ENCODE results near the gene ZNF232. TPM values are rescaled to one million over a fixed set of nuclear protein-coding genes. Genes with fewer than 3 reads are reported as not detected.
"Not testable (repeated sequence)": the region's sequence is repeated elsewhere in the genome, so short reads cannot be mapped to it uniquely, and the experiment has no call there.

ZNF232 gene
- total RNA-seq, 1 donor = 8.3 TPM

- H3K9me3 ChIP-seq (ENCODE audit: low read depth, low read length) = no peaks in the 10 kb centered on the region
- no peaks in the 10 kb centered on the region for H4K20me1 ChIP-seq (ENCODE audit: insufficient read depth, low read length)
- H3K36me3 ChIP-seq (ENCODE audit: insufficient read depth, low read length) = no peaks in the 10 kb centered on the region
- H3K79me2 ChIP-seq (ENCODE audit: insufficient read depth, low read length) = no peaks in the 10 kb centered on the region
- DNase-seq (ENCODE audit: insufficient read length, low spot score, missing footprints) = no peak
- H3K4me3 ChIP-seq (ENCODE audit: insufficient read depth, low read length) = no peak overlapping the region
- H3K4me2 ChIP-seq (ENCODE audit: insufficient read depth, low read length) = no peak overlapping the region
- H3K27me3 ChIP-seq (ENCODE audit: insufficient read depth, low read length) = peaks cover 22% of the 10 kb centered on the region
- no peak for TF ChIP-seq CTCF (IDR thresholded peaks at IDR 0.05; ENCODE audit: extremely low read depth, low read depth, low read length)
- H3K27ac ChIP-seq (ENCODE audit: low read depth, low read length) = no peak overlapping the region
- H3K4me1 ChIP-seq (ENCODE audit: insufficient read depth, low read length) = no peaks in the 10 kb centered on the region
- no peak overlapping the region for H2AFZ ChIP-seq (ENCODE audit: low read length)
These were observed 11.9 kb upstream of the ZNF232 start for GRCh38 chr17:5123343-5124124.

- Histone ChIP-seq H3K79me2 (ENCODE audit: insufficient read depth, low read length) (no peaks in the 10 kb centered on the region), H4K20me1 (ENCODE audit: insufficient read depth, low read length) (no peaks in the 10 kb centered on the region), H3K9me3 (ENCODE audit: low read depth, low read length) (no peaks in the 10 kb centered on the region), H3K36me3 (ENCODE audit: insufficient read depth, low read length) (no peaks in the 10 kb centered on the region), H3K4me3 (ENCODE audit: insufficient read depth, low read length) (peak overlapping the region; percentile 56), H3K4me2 (ENCODE audit: insufficient read depth, low read length) (peak overlapping the region; percentile 71), H3K27ac (ENCODE audit: low read depth, low read length) (no peak overlapping the region), H3K4me1 (ENCODE audit: insufficient read depth, low read length) (no peaks in the 10 kb centered on the region), H2AFZ (ENCODE audit: low read length) (peak overlapping the region; percentile 62), H3K27me3 (ENCODE audit: insufficient read depth, low read length) (peaks cover 20% of the 10 kb centered on the region)
- no peak for DNase-seq (ENCODE audit: insufficient read length, low spot score, missing footprints)
- no peak for TF ChIP-seq CTCF (IDR thresholded peaks at IDR 0.05; ENCODE audit: extremely low read depth, low read depth, low read length)
These were observed 11.1 kb upstream of the ZNF232 start for GRCh38 chr17:5122586-5123342.

- H3K4me2 ChIP-seq (ENCODE audit: insufficient read depth, low read length) = peak overlapping the region; percentile 71
These were observed 10.4 kb upstream of the ZNF232 start for GRCh38 chr17:5122056-5122455.

DNA sequence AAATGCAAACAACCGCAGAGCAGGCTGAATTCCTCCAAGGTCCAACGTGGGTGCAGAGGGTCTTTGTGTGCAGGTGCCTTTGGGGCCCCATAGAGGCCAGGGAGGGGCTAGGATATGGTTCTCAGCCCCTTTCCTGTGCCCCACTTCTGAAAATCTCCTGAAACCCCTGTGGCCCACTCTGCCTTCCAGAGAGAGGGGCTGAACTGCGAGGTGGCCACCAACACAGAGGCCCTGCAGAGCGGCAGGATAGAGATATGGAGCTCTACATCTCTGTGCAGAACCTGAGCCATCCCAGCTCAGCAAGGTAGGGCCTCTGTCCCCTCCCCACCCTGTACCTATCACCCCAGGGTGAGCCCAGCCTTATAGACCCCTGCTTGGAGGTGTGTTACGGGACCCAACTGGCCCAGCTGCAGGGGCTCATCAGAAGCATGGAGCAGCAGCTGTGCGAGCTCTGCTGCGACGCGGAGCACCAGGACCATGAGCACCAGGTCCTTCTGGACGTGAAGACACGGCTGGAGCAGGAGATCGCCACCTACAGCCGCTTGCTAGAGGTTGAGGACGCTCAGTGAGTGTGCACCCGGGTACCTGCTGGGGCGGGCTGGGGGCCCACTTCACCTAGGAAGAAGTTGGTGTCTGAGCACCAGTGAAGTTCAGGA lies 9.6 kb upstream of the ZNF232 start:
- Histone ChIP-seq H3K4me3 (ENCODE audit: insufficient read depth, low read length) (no peak overlapping the region), H4K20me1 (ENCODE audit: insufficient read depth, low read length) (no peaks in the 10 kb centered on the region), H3K36me3 (ENCODE audit: insufficient read depth, low read length) (no peaks in the 10 kb centered on the region), H3K79me2 (ENCODE audit: insufficient read depth, low read length) (no peaks in the 10 kb centered on the region), H3K9me3 (ENCODE audit: low read depth, low read length) (no peaks in the 10 kb centered on the region), H3K4me1 (ENCODE audit: insufficient read depth, low read length) (no peaks in the 10 kb centered on the region), H3K27me3 (ENCODE audit: insufficient read depth, low read length) (peaks cover 27% of the 10 kb centered on the region), H3K4me2 (ENCODE audit: insufficient read depth, low read length) (no peak overlapping the region), H2AFZ (ENCODE audit: low read length) (no peak overlapping the region), H3K27ac (ENCODE audit: low read depth, low read length) (no peak overlapping the region)
- DNase-seq (ENCODE audit: insufficient read length, low spot score, missing footprints) = no peak
- TF ChIP-seq CTCF (IDR thresholded peaks at IDR 0.05; ENCODE audit: extremely low read depth, low read depth, low read length) = no peak

More at GRCh38 chr17:5122056-5122455, 10.4 kb upstream of the ZNF232 start:
- Histone ChIP-seq H3K27me3 (ENCODE audit: insufficient read depth, low read length) (peaks cover 21% of the 10 kb centered on the region), H3K4me3 (ENCODE audit: insufficient read depth, low read length) (peak overlapping the region; percentile 56)
- H3K27ac ChIP-seq (ENCODE audit: low read depth, low read length); H3K9me3 ChIP-seq (ENCODE audit: low read depth, low read length); DNase-seq (ENCODE audit: insufficient read length, low spot score, missing footprints); H2AFZ ChIP-seq (ENCODE audit: low read length); H3K36me3 ChIP-seq (ENCODE audit: insufficient read depth, low read length); H3K79me2 ChIP-seq (ENCODE audit: insufficient read depth, low read length); H4K20me1 ChIP-seq (ENCODE audit: insufficient read depth, low read length); H3K4me1 ChIP-seq (ENCODE audit: insufficient read depth, low read length): not testable (repeated sequence)

DNA sequence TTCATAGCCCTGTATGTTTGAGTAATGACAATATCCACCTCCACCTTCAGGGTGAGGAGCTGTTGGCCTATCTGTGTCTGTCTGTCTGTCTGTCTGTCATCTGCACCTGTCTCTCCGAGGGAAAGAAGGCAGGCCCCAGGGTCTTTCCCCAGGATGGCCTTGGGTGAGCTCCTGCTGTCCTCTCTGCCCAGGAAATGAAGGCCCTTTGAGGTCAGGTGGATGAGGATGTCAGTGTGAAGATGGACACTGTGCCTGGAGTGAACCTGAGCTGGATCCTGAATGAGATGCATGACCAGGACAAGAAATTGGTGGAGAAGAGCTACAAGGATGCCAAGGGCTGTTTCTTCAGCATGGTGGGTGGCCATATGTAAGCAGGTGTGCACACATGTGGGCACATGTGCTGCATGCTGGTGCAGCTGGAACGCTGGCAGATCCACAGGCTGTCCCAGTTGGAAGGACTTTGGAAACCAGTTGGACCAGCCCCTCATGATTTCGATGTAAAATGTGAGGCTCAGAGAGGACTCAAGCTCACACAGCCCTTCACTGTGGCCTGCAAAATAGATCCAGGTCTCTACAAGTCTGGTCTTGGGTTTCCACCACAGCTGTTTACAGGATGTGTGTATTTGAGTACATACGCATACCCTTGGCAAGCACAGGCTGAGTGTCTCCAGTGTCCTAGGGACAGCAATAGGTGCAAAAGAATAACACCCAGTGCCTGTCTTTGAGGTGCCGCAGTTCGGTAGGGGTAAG lies 8.9 kb upstream of the ZNF232 start:
- H4K20me1 ChIP-seq (ENCODE audit: insufficient read depth, low read length); H3K4me2 ChIP-seq (ENCODE audit: insufficient read depth, low read length); H3K79me2 ChIP-seq (ENCODE audit: insufficient read depth, low read length); DNase-seq (ENCODE audit: insufficient read length, low spot score, missing footprints); H3K36me3 ChIP-seq (ENCODE audit: insufficient read depth, low read length); H3K27ac ChIP-seq (ENCODE audit: low read depth, low read length); H3K9me3 ChIP-seq (ENCODE audit: low read depth, low read length); H3K4me3 ChIP-seq (ENCODE audit: insufficient read depth, low read length); H2AFZ ChIP-seq (ENCODE audit: low read length); H3K4me1 ChIP-seq (ENCODE audit: insufficient read depth, low read length): not testable (repeated sequence)
- H3K27me3 ChIP-seq (ENCODE audit: insufficient read depth, low read length) = peaks cover 34% of the 10 kb centered on the region

Measured in osteoblast (primary cell).